ENCODE results near the gene ACSL1. TPM values are rescaled to one million over a fixed set of nuclear protein-coding genes. Genes with fewer than 3 reads are reported as not detected.

Gene ACSL1
- total RNA-seq, 2 experiments from 2014 or later = 12.4 to 12.5 TPM

DNA sequence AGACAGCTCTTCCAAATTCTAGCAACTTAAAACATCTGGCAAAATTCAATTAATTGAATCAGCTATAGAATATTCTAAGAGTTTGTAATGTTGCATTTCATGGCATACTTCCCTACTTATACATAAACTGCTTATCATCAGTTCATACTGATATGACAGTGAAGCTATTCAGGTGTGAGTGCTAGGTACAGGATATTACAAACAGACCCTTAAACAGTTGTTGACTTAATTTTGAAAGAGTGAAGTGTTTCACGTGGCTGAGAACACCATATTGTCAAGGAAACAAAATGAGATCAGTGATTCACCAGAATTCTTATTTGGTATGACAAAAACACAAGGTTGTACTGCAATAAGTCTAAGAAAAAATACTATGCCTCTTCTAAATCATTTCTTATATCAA lies 119.3 kb downstream of the ACSL1 start:
- TF ChIP-seq, protein P1, sequence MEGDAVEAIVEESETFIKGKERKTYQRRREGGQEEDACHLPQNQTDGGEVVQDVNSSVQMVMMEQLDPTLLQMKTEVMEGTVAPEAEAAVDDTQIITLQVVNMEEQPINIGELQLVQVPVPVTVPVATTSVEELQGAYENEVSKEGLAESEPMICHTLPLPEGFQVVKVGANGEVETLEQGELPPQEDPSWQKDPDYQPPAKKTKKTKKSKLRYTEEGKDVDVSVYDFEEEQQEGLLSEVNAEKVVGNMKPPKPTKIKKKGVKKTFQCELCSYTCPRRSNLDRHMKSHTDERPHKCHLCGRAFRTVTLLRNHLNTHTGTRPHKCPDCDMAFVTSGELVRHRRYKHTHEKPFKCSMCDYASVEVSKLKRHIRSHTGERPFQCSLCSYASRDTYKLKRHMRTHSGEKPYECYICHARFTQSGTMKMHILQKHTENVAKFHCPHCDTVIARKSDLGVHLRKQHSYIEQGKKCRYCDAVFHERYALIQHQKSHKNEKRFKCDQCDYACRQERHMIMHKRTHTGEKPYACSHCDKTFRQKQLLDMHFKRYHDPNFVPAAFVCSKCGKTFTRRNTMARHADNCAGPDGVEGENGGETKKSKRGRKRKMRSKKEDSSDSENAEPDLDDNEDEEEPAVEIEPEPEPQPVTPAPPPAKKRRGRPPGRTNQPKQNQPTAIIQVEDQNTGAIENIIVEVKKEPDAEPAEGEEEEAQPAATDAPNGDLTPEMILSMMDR (IDR thresholded peaks at IDR 0.05) = no peak
- ATAC-seq (ENCODE audit: poor library complexity) (no peak), DNase-seq (no peak)
- ChIA-PET CTCF (no interaction called here), POLR2A (no interaction called here)
- no peak overlapping the region for H3K27ac ChIP-seq (ENCODE audit: low read depth in 1 of 2, low read length in 2 of 2)
- no peak overlapping the region for H3K4me3 ChIP-seq (ENCODE audit: low read length)
- H3K36me3 ChIP-seq (ENCODE audit: insufficient read depth, low read length) = no peaks in the 10 kb centered on the region
- Mint-ChIP-seq H3K4me1 (ENCODE audit: low read depth) (no peaks in the 10 kb centered on the region), H3K36me3 (ENCODE audit: low read depth) (no peaks in the 10 kb centered on the region), H3K27me3 (no peaks in the 10 kb centered on the region), H3K4me3 (no peak overlapping the region), H3K9me3 (no peaks in the 10 kb centered on the region), H3K27ac (no peak overlapping the region)
- no peaks in the 10 kb centered on the region for H3K27me3 ChIP-seq (ENCODE audit: control insufficient read depth in 1 of 2, insufficient read depth in 2 of 2, low read length in 2 of 2)
- H3K9me3 ChIP-seq (ENCODE audit: control insufficient read depth in 1 of 2, insufficient read depth in 1 of 2, low read length in 2 of 2) = no peaks in the 10 kb centered on the region
- no peaks in the 10 kb centered on the region for H3K4me1 ChIP-seq (ENCODE audit: insufficient read depth, low read length)
- intact Hi-C loops (cut with DNase I, micrococcal nuclease) = no loop called here

DNA sequence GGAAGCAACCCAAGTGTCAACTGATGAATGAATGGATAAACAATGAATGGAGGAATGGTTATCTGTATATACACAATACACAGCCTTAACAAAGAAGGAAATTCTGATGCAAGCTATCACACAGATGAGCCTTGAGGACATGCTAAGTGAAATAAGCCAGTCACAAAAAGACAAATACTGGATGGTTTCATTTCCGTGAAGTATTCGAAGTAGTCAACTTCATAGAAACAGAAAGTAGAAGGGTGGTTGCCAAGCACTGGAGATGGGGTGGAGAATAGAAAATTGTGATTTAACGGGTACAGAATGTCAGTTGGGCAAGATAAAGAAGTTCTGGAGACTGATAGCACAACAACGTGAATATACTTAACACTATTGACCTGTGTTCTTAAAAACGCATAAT lies 120.1 kb downstream of the ACSL1 start:
- no peak overlapping the region for H3K4me3 ChIP-seq (ENCODE audit: low read length)
- Mint-ChIP-seq H3K36me3 (ENCODE audit: low read depth) (no peaks in the 10 kb centered on the region), H3K9me3 (no peaks in the 10 kb centered on the region), H3K4me3 (no peak overlapping the region), H3K4me1 (ENCODE audit: low read depth) (no peaks in the 10 kb centered on the region), H3K27ac (no peak overlapping the region), H3K27me3 (no peaks in the 10 kb centered on the region)
- ChIA-PET CTCF (no interaction called here), POLR2A (no interaction called here)
- H3K27me3 ChIP-seq (ENCODE audit: control insufficient read depth in 1 of 2, insufficient read depth in 2 of 2, low read length in 2 of 2) = no peaks in the 10 kb centered on the region
- DNase-seq = peak in 2 of 14 experiments; percentile 4 to 35
- intact Hi-C loops (cut with DNase I, micrococcal nuclease) = no loop called here
- ATAC-seq (ENCODE audit: poor library complexity) = no peak
- no peaks in the 10 kb centered on the region for H3K4me1 ChIP-seq (ENCODE audit: insufficient read depth, low read length)
- no peaks in the 10 kb centered on the region for H3K36me3 ChIP-seq (ENCODE audit: insufficient read depth, low read length)
- TF ChIP-seq, protein P1 (IDR thresholded peaks at IDR 0.05) = no peak
- no peaks in the 10 kb centered on the region for H3K9me3 ChIP-seq (ENCODE audit: control insufficient read depth in 1 of 2, insufficient read depth in 1 of 2, low read length in 2 of 2)
- H3K27ac ChIP-seq (ENCODE audit: low read depth in 1 of 2, low read length in 2 of 2) = no peak overlapping the region

Small RNA genes within 50 kb of the gene (microRNA-seq; reads per million reads assigned to microRNA genes)
- gene MIR3945 (ENCODE audit: borderline microRNAs expressed, borderline replicate concordance) = not detected

Other genes starting within 250 kb of the ACSL1 start
- 10 to 100 TPM; 11.9 to 12.2 TPM for gene CASP3, start 176.5 kb downstream of the ACSL1 start, total RNA-seq
- 1 to 10 TPM; 4.2 TPM for gene PRIMPOL, start 176.2 kb downstream of the ACSL1 start, total RNA-seq
- 1 to 10 TPM; 1.9 to 2.8 TPM for gene CENPU, start 91.9 kb downstream of the ACSL1 start, total RNA-seq
- gene HELT, start 192.5 kb upstream of the ACSL1 start, total RNA-seq = not detected